Measurements from ENCODE around the gene FAM131C.
"Not testable (repeated sequence)": the region's sequence is repeated elsewhere in the genome, so short reads cannot be mapped to it uniquely, and the experiment has no call there.

The FAM131C gene

GRCh38 chr1:16029288-16029687 lies 44.2 kb downstream of the FAM131C start:
- no peak for DNase-seq

- DNase-seq = not testable (repeated sequence)
Observed at GRCh38 chr1:16029003-16029268, 44.5 kb downstream of the FAM131C start.

- no peak for DNase-seq
Observed at GRCh38 chr1:16028237-16029002, 45.0 kb downstream of the FAM131C start.

- DNase-seq = no peak
Observed at GRCh38 chr1:16026723-16027484, 46.5 kb downstream of the FAM131C start.

- DNase-seq = not testable (repeated sequence)
Observed at GRCh38 chr1:16026302-16026701, 47.1 kb downstream of the FAM131C start.

GRCh38 chr1:16023050-16023653 lies 50.3 kb downstream of the FAM131C start:
- DNase-seq = no peak

- DNase-seq = no peak
Observed at GRCh38 chr1:16022393-16022792, 51.1 kb downstream of the FAM131C start.

- DNase-seq = no peak
Observed at GRCh38 chr1:16021681-16022080, 51.8 kb downstream of the FAM131C start, which contains the start of gene CLCNKA. Gene CLCNKA, plus strand, starts transcription at chr1:16022036. Its CDS starts 584 bp downstream, at chr1:16022620.

GRCh38 chr1:16020878-16021277 lies 52.6 kb downstream of the FAM131C start:
- not testable (repeated sequence) for DNase-seq

- no peak for DNase-seq
Observed at GRCh38 chr1:16020325-16020724, 53.1 kb downstream of the FAM131C start.

- no peak for DNase-seq
Observed at GRCh38 chr1:16019644-16020277, 53.7 kb downstream of the FAM131C start.

- DNase-seq = no peak
Observed at GRCh38 chr1:16018749-16019643, 54.5 kb downstream of the FAM131C start.

GRCh38 chr1:16018308-16018707 lies 55.1 kb downstream of the FAM131C start:
- no peak for DNase-seq

GRCh38 chr1:16017461-16018303 lies 55.8 kb downstream of the FAM131C start, which contains the start of gene HSPB7:
Gene HSPB7, minus strand, starts transcription at chr1:16018043. Its CDS starts 80 bp downstream, at chr1:16017963.
- DNase-seq = no peak

GRCh38 chr1:16017076-16017460 lies 56.4 kb downstream of the FAM131C start:
- DNase-seq = no peak

- no peak for DNase-seq
Observed at GRCh38 chr1:16015960-16016901, 57.2 kb downstream of the FAM131C start.

GRCh38 chr1:16015491-16015890 lies 58.0 kb downstream of the FAM131C start:
- no peak for DNase-seq

GRCh38 chr1:16014509-16015482 lies 58.7 kb downstream of the FAM131C start:
- DNase-seq = no peak

GRCh38 chr1:16013908-16014258 lies 59.6 kb downstream of the FAM131C start:
- no peak for DNase-seq
